Muscle layer of colon (tissue), 2 donors: ENCODE measurements around the gene PPP1R3E.
"Not testable (repeated sequence)": the region's sequence is repeated elsewhere in the genome, so short reads cannot be mapped to it uniquely, and the experiment has no call there.

Experiments
- H3K27ac ChIP-seq: one replicate; pipeline ENCODE4 v1.7.0; 2013; ENCODE audit warnings: low read depth, mild to moderate bottlenecking, low read length, moderate library complexity
- H3K27me3 ChIP-seq, 2 donors: one replicate each; pipeline ENCODE4 v1.7.0; 2013; ENCODE audit warnings: low read length in 2 of 2, mild to moderate bottlenecking in 2 of 2; ENCODE audit not compliant: insufficient read depth in 2 of 2, control insufficient read depth in 1 of 2
- H3K36me3 ChIP-seq: one replicate; pipeline ENCODE4 v1.7.0; 2013; ENCODE audit warnings: mild to moderate bottlenecking, low read length; ENCODE audit not compliant: insufficient read depth
- H3K4me1 ChIP-seq: one replicate; pipeline ENCODE4 v1.7.0; 2013; ENCODE audit warnings: mild to moderate bottlenecking, low read length; ENCODE audit not compliant: insufficient read depth
- H3K4me3 ChIP-seq, 2 donors: one replicate each; pipeline ENCODE4 v1.7.0; 2013; ENCODE audit warnings: low read length in 2 of 2, low read depth in 1 of 2, mild to moderate bottlenecking in 1 of 2, moderate library complexity in 1 of 2
- H3K9ac ChIP-seq: one replicate; pipeline ENCODE4 v1.7.0; 2013; ENCODE audit warnings: low read length
- H3K9me3 ChIP-seq: one replicate; pipeline ENCODE4 v1.7.0; 2013; ENCODE audit warnings: mild to moderate bottlenecking, low read length
- donor health status: abdominal sarcoma.
- donor health status: Adenocarcinoma of cecum.

Gene PPP1R3E

GRCh38 chr14:23286020-23286901, 16.4 kb downstream of the PPP1R3E start, which contains the start of gene HOMEZ:
Gene HOMEZ, minus strand, starts transcription at chr14:23286132. Its CDS starts 180 bp downstream, at chr14:23285952.
- Histone ChIP-seq H3K27me3 (no peaks in the 10 kb centered on the region), H3K9me3 (no peaks in the 10 kb centered on the region), H3K4me1 (peaks cover 22% of the 10 kb centered on the region), H3K36me3 (no peaks in the 10 kb centered on the region), H3K4me3 (peak within 1 kb of the TSS; percentile 91 to 98), H3K9ac (peak within 1 kb of the TSS; percentile 99), H3K27ac (peak within 1 kb of the TSS; percentile 99)

GRCh38 chr14:23285530-23286019, 17.1 kb downstream of the PPP1R3E start:
- Histone ChIP-seq H3K27ac (peak overlapping the region; percentile 99), H3K4me1 (peaks cover 22% of the 10 kb centered on the region), H3K27me3 (no peaks in the 10 kb centered on the region), H3K4me3 (peak overlapping the region; percentile 91 to 98), H3K9me3 (no peaks in the 10 kb centered on the region), H3K9ac (peak overlapping the region; percentile 99), H3K36me3 (no peaks in the 10 kb centered on the region)

- Histone ChIP-seq H3K4me3 (peak overlapping the region; percentile 91 to 98), H3K27ac (peak overlapping the region; percentile 99), H3K36me3 (no peaks in the 10 kb centered on the region), H3K27me3 (no peaks in the 10 kb centered on the region), H3K9me3 (no peaks in the 10 kb centered on the region), H3K4me1 (peaks cover 22% of the 10 kb centered on the region), H3K9ac (peak overlapping the region; percentile 99)
Measured at GRCh38 chr14:23284654-23285529, 17.8 kb downstream of the PPP1R3E start.

- Histone ChIP-seq H3K36me3 (peaks cover 3% of the 10 kb centered on the region), H3K4me3 (no peak overlapping the region), H3K9ac (no peak overlapping the region), H3K27ac (no peak overlapping the region), H3K9me3 (no peaks in the 10 kb centered on the region), H3K27me3 (no peaks in the 10 kb centered on the region), H3K4me1 (peaks cover 13% of the 10 kb centered on the region)
Measured at GRCh38 chr14:23281247-23281646, 21.4 kb downstream of the PPP1R3E start.

GRCh38 chr14:23277928-23278327, 24.7 kb downstream of the PPP1R3E start:
- not testable (repeated sequence) for H3K4me1 ChIP-seq, H3K27ac ChIP-seq, H3K27me3 ChIP-seq, H3K9me3 ChIP-seq, H3K9ac ChIP-seq, H3K4me3 ChIP-seq
- H3K36me3 ChIP-seq, result peaks cover 12% of the 10 kb centered on the region

GRCh38 chr14:23277189-23277588, 25.5 kb downstream of the PPP1R3E start:
- Histone ChIP-seq H3K4me1 (no peaks in the 10 kb centered on the region), H3K27ac (no peak overlapping the region), H3K9me3 (no peaks in the 10 kb centered on the region), H3K9ac (no peak overlapping the region), H3K4me3 (no peak overlapping the region), H3K27me3 (no peaks in the 10 kb centered on the region), H3K36me3 (peaks cover 12% of the 10 kb centered on the region)

- Histone ChIP-seq H3K4me1 (no peaks in the 10 kb centered on the region), H3K9me3 (no peaks in the 10 kb centered on the region), H3K36me3 (peaks cover 12% of the 10 kb centered on the region), H3K27me3 (no peaks in the 10 kb centered on the region), H3K27ac (no peak overlapping the region), H3K9ac (no peak overlapping the region), H3K4me3 (no peak overlapping the region)
Measured at GRCh38 chr14:23275412-23275811, 27.2 kb downstream of the PPP1R3E start.

GRCh38 chr14:23269193-23269592, 33.5 kb downstream of the PPP1R3E start:
- Histone ChIP-seq H3K27ac (no peak overlapping the region), H3K27me3 (no peaks in the 10 kb centered on the region)

GRCh38 chr14:23260849-23261248, 41.8 kb downstream of the PPP1R3E start:
- not testable (repeated sequence) for H3K9ac ChIP-seq, H3K36me3 ChIP-seq, H3K27me3 ChIP-seq, H3K27ac ChIP-seq, H3K9me3 ChIP-seq, H3K4me1 ChIP-seq, H3K4me3 ChIP-seq

More at GRCh38 chr14:23269193-23269592, 33.5 kb downstream of the PPP1R3E start:
- Histone ChIP-seq H3K4me1 (no peaks in the 10 kb centered on the region), H3K9ac (no peak overlapping the region), H3K9me3 (no peaks in the 10 kb centered on the region), H3K36me3 (no peaks in the 10 kb centered on the region), H3K4me3 (no peak overlapping the region)

GRCh38 chr14:23259426-23259825, 43.2 kb downstream of the PPP1R3E start:
- no peak overlapping the region for H3K4me3 ChIP-seq
- no peaks in the 10 kb centered on the region for H3K9me3 ChIP-seq
- H3K36me3 ChIP-seq, result no peaks in the 10 kb centered on the region
- no peak overlapping the region for H3K27ac ChIP-seq
- H3K27me3 ChIP-seq, result peaks cover 0 to 4% of the 10 kb centered on the region in 2 donors
- no peaks in the 10 kb centered on the region for H3K4me1 ChIP-seq
- H3K9ac ChIP-seq, result no peak overlapping the region

- no peaks in the 10 kb centered on the region for H3K4me1 ChIP-seq
- H3K27ac ChIP-seq, result no peak overlapping the region
- no peak overlapping the region for H3K9ac ChIP-seq
- H3K36me3 ChIP-seq, result no peaks in the 10 kb centered on the region
- no peak overlapping the region for H3K4me3 ChIP-seq
- peaks cover 0 to 4% of the 10 kb centered on the region in 2 donors for H3K27me3 ChIP-seq
- H3K9me3 ChIP-seq, result no peaks in the 10 kb centered on the region
Measured at GRCh38 chr14:23258256-23258655, 44.4 kb downstream of the PPP1R3E start.
